ENCODE data around the gene BPIFA3. TPM values are rescaled to one million over a fixed set of nuclear protein-coding genes. Genes with fewer than 3 reads are reported as not detected.

Gene BPIFA3
- total and polyA plus RNA-seq, 2 of the 13 experiments (the other 11 are each of a cell fraction or from before 2014, with no cell fraction given), result not detected

DNA sequence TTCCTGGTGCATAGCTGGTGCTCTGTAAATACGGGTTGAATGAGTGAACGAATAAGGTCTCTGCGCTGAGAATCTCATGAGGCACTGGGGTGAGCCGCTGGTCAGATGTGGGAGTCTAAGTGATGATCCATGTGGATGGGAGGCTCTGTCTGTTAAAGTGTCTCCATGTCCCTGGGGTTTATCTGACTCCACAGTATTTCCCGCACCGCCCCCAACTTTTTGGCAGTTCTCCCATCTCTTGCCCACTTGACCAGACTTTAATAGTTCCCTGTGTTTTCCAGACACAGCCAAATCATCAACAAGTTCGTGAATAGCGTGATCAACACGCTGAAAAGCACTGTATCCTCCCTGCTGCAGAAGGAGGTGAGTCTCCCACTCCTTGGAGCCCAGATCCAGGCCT, 39.3 kb upstream of the BPIFA3 start:
- POLR2A ChIA-PET, result no interaction called here
- Histone ChIP-seq H3K4me2 (ENCODE audit: low read depth, low read length) (no peak overlapping the region), H2AFZ (ENCODE audit: low read length) (no peak overlapping the region), H3K4me3 (replicated peaks in 1 of 3; ENCODE audit: insufficient read depth in 1 of 3, low read depth in 2 of 3, low read length in 3 of 3) (no peak overlapping the region), H4K20me1 (ENCODE audit: insufficient read depth, low read length) (no peaks in the 10 kb centered on the region), H3K79me2 (ENCODE audit: insufficient read depth, low read length) (no peaks in the 10 kb centered on the region), H3K9ac (ENCODE audit: insufficient read depth, low read depth, low read length) (no peak overlapping the region), H3K27me3 (ENCODE audit: control insufficient read depth in 1 of 2, insufficient read depth in 2 of 2, low read length in 2 of 2) (peaks cover 2 to 22% of the 10 kb centered on the region in 2 experiments; a peak in 2 of 5 replicates), H3K36me3 (replicated peaks in 1 of 2; ENCODE audit: control insufficient read depth in 1 of 2, insufficient read depth in 2 of 2, low read length in 2 of 2) (no peaks in the 10 kb centered on the region), H3K4me1 (ENCODE audit: insufficient read depth, low read length) (peaks cover 8% of the 10 kb centered on the region), H3K27ac (ENCODE audit: extremely low read length, insufficient read depth, low read length) (no peak overlapping the region), H3K9me3 (ENCODE audit: low read length) (no peaks in the 10 kb centered on the region)
- BruUV-seq (replicated peaks), result no TSS peak
- 54% methylated on average over 9 of the region's 9 CpGs for WGBS (ENCODE audit: low lambda C conversion rate)
- CTCF ChIA-PET (ENCODE audit: low intra/inter-chr PET ratio, low total read pairs), result no interaction called here
- in situ Hi-C loops (cut with HindIII; ENCODE audit: extremely low pct_ligation_motif_present, low pct_unique_long_range_greater_than_20kb) (no loop called here), intact Hi-C loops (cut with micrococcal nuclease; ENCODE audit: unreplicated experiment) (no loop called here)
- ATAC-seq (no peak), FAIRE-seq (no peak), DNase-seq (ENCODE audit: low spot score) (no peak)
- 0 out of 2 replicates have a peak, but pooled peaks have one; percentile 8 for TF ChIP-seq ZNF564 (CRISPR knock-in tag; IDR thresholded peaks at IDR 0.05)
- TF ChIP-seq, protein P1, sequence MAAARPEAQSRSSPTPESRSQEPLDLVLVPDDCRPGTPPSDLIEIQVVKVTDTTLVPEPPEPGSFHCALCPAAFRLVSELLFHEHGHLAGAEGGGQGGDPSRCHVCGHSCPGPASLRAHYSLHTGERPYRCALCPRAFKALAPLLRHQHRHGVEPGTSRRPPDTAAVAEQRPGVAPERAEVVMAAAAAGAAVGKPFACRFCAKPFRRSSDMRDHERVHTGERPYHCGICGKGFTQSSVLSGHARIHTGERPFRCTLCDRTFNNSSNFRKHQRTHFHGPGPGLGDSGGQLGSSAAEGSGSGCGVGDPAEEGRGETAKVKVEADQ (CRISPR knock-in tag; IDR thresholded peaks at IDR 0.05; ENCODE audit: borderline replicate concordance), result no peak

DNA sequence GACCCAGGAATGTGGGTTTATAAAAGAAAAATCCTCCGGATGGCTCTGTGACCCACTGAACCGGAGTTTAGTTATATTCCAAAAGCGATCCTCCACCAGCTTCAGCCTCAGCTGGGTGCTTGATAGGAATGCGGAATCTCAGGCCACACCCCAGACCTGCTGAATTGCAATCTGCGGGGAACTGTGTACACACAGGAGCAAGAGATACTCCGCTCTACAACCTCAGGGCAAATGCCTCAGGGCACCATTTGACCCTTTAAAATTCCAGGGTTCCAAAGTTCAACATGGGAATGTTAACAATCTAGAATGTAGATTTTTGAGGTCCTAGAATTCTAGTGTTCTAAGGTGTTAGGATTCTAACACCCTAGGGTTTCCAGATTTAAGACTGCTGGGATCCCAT, 38.4 kb upstream of the BPIFA3 start:
- ChIA-PET CTCF (ENCODE audit: low intra/inter-chr PET ratio, low total read pairs) (no interaction called here), POLR2A (no interaction called here)
- no peaks in the 10 kb centered on the region for H3K9me3 ChIP-seq (ENCODE audit: low read length)
- no peak overlapping the region for H3K4me2 ChIP-seq (ENCODE audit: low read depth, low read length)
- DNase-seq (ENCODE audit: low spot score), result peak; percentile 57
- intact Hi-C loops (cut with micrococcal nuclease; ENCODE audit: unreplicated experiment) (no loop called here), in situ Hi-C loops (cut with HindIII; ENCODE audit: extremely low pct_ligation_motif_present, low pct_unique_long_range_greater_than_20kb) (no loop called here)
- ATAC-seq, result peak; percentile 63
- WGBS (ENCODE audit: low lambda C conversion rate), result 1% methylated on average over 6 of the region's 6 CpGs
- H2AFZ ChIP-seq (ENCODE audit: low read length), result no peak overlapping the region
- no peaks in the 10 kb centered on the region for H3K36me3 ChIP-seq (replicated peaks in 1 of 2; ENCODE audit: control insufficient read depth in 1 of 2, insufficient read depth in 2 of 2, low read length in 2 of 2)
- H3K4me1 ChIP-seq (ENCODE audit: insufficient read depth, low read length), result peaks cover 8% of the 10 kb centered on the region
- H3K4me3 ChIP-seq (replicated peaks in 1 of 3; ENCODE audit: insufficient read depth in 1 of 3, low read depth in 2 of 3, low read length in 3 of 3), result no peak overlapping the region
- FAIRE-seq, result peak; percentile 71
- no peak overlapping the region for H3K9ac ChIP-seq (ENCODE audit: insufficient read depth, low read depth, low read length)
- no peaks in the 10 kb centered on the region for H4K20me1 ChIP-seq (ENCODE audit: insufficient read depth, low read length)
- H3K27ac ChIP-seq (ENCODE audit: extremely low read length, insufficient read depth, low read length), result no peak overlapping the region
- H3K79me2 ChIP-seq (ENCODE audit: insufficient read depth, low read length), result no peaks in the 10 kb centered on the region
- no TSS peak for BruUV-seq (replicated peaks)
- H3K27me3 ChIP-seq (ENCODE audit: control insufficient read depth in 1 of 2, insufficient read depth in 2 of 2, low read length in 2 of 2), result peaks cover 3 to 23% of the 10 kb centered on the region in 2 experiments; a peak in 2 of 5 replicates
- no peak for TF ChIP-seq ZNF234 (CRISPR knock-in tag; conservative IDR thresholded peaks at IDR 0.05)
- TF ChIP-seq BCL6 (CRISPR knock-in tag; IDR thresholded peaks at IDR 0.05), result 0 out of 2 replicates have a peak, but pooled peaks have one; percentile 26
- TF ChIP-seq NR2F1 (CRISPR knock-in tag; IDR thresholded peaks at IDR 0.05), result peak in 1 of 2 experiments; percentile 75; a peak in 2 of 4 replicates
- TF ChIP-seq MLLT10 (CRISPR knock-in tag; IDR thresholded peaks at IDR 0.05), result no peak
- TF ChIP-seq, protein P2, sequence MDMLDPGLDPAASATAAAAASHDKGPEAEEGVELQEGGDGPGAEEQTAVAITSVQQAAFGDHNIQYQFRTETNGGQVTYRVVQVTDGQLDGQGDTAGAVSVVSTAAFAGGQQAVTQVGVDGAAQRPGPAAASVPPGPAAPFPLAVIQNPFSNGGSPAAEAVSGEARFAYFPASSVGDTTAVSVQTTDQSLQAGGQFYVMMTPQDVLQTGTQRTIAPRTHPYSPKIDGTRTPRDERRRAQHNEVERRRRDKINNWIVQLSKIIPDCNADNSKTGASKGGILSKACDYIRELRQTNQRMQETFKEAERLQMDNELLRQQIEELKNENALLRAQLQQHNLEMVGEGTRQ (IDR thresholded peaks at IDR 0.05; ENCODE audit: low read depth, low read length), result no peak
- TF ChIP-seq, protein P2 (CRISPR knock-in tag; IDR thresholded peaks at IDR 0.05; ENCODE audit: borderline replicate concordance), result no peak
- TF ChIP-seq WIZ (CRISPR knock-in tag; IDR thresholded peaks at IDR 0.05), result no peak
- peak; percentile 30; the same call in 1 of the 2 replicates for TF ChIP-seq FOXA3 (CRISPR knock-in tag; IDR thresholded peaks at IDR 0.05)
- TF ChIP-seq, protein P3, sequence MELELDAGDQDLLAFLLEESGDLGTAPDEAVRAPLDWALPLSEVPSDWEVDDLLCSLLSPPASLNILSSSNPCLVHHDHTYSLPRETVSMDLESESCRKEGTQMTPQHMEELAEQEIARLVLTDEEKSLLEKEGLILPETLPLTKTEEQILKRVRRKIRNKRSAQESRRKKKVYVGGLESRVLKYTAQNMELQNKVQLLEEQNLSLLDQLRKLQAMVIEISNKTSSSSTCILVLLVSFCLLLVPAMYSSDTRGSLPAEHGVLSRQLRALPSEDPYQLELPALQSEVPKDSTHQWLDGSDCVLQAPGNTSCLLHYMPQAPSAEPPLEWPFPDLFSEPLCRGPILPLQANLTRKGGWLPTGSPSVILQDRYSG (CRISPR knock-in tag; IDR thresholded peaks at IDR 0.05), result no peak
- no peak for TF ChIP-seq REL (CRISPR knock-in tag; conservative IDR thresholded peaks at IDR 0.05)
- TF ChIP-seq ZNF484 (CRISPR knock-in tag; IDR thresholded peaks at IDR 0.05; ENCODE audit: borderline replicate concordance, low read depth), result no peak

Data from HepG2 (cell line).